ENCODE results near the gene ADCK1.

GRCh38 chr14:77973246-77973645 lies 173.3 kb downstream of the ADCK1 start:
- no peak for TF ChIP-seq CTCF (conservative IDR thresholded peaks at IDR 0.05; ENCODE audit: low read depth, low read length)
- no peak for TF ChIP-seq EZH2 (IDR thresholded peaks at IDR 0.05; ENCODE audit: borderline replicate concordance, low read depth, low read length, poor library complexity, severe bottlenecking)

Measured in A673 (cell line).